DMS 273 treated with DMSO at 0.1 percent for 48 hours (cell line): ENCODE results near the gene PODXL2.
A peak's percentile ranks its signal among the peaks of the same experiment; 100 is the strongest.

ENCODE experiments used
- DNase-seq: peaks from one replicate; lab custom pipeline; 2025; lab: John Stamatoyannopoulos, UW

The PODXL2 gene, protein sequence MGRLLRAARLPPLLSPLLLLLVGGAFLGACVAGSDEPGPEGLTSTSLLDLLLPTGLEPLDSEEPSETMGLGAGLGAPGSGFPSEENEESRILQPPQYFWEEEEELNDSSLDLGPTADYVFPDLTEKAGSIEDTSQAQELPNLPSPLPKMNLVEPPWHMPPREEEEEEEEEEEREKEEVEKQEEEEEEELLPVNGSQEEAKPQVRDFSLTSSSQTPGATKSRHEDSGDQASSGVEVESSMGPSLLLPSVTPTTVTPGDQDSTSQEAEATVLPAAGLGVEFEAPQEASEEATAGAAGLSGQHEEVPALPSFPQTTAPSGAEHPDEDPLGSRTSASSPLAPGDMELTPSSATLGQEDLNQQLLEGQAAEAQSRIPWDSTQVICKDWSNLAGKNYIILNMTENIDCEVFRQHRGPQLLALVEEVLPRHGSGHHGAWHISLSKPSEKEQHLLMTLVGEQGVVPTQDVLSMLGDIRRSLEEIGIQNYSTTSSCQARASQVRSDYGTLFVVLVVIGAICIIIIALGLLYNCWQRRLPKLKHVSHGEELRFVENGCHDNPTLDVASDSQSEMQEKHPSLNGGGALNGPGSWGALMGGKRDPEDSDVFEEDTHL

GRCh38 chr3:127628788-127629466 is at the start of gene PODXL2:
TSS of gene PODXL2 (plus strand) at chr3:127629185. CDS start at chr3:127629220, 35 bp downstream.
- peak; percentile 34 for DNase-seq

DNA sequence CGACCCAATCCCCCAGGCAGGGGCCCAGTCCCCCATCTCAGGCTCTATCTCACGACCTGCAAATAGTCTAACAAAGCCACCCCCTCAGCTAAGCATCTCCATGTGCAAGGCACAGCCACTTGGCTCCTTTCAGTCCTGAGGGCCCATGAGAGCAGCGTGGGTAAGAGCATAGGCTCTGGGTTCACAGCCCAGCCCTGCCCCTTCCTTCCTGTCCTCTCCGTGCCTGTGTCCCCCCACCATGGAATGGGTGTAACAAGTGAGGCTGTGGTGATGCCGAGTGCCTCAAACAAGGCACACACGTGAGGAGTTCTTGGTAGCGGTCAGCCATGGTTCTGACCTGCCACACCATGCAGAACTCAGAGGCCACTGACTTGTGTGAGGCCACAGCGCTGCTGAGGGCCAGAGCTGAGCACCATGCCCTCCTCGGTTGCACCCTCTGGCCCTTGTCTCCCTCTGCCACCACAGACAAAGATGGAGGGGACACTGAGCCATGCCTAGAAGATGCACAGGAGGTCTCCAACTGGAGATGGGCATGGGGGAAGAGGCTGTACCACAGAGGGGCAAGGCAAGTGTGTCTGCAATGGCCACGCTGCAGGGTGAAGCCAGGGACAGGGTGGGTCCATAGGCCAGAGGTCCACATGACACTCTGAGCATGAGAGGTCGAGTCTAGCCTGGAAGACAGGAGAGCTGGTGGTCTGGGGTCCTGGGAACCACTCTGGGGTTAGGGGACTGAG is 48.5 kb upstream of the PODXL2 start:
- no peak for DNase-seq

GRCh38 chr3:127584734-127585133 is 44.3 kb upstream of the PODXL2 start:
- DNase-seq = no peak

DNA sequence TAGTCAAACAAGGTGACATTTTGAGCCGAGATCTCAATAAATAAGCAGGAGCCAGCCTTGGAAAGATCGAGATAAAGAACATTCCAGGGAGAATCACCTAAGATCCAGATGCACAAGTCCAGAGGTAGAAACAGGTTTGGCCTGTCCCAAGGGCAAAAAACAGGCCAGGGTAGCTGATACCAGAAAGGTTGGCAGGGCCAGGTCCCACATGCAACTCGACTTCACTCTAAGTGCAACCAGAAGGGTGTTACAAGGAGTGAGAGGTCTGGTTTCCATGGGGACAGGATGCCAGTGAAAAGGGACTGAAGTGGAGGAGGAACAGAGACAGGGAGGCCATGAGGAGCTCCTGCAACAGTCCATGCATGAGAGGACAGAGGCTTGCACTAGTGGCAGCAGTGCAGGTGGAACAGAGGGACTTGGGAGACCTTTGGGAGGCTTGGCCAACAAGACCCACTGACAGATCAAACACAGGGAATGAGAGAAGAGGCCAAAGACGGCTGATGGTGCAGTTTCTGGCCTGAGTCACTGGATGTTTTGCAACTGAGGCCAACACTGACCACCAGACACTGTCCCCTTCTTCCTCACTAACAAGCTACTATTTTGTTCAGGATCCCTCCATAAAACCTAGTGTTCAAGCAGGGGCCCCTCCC is 43.7 kb upstream of the PODXL2 start:
- DNase-seq = no peak

GRCh38 chr3:127585813-127586413 is 43.1 kb upstream of the PODXL2 start:
- DNase-seq = no peak

GRCh38 chr3:127587876-127588275 is 41.1 kb upstream of the PODXL2 start:
- DNase-seq = no peak

GRCh38 chr3:127588806-127589577 is 40.0 kb upstream of the PODXL2 start:
- DNase-seq = no peak

- no peak for DNase-seq
Observed at GRCh38 chr3:127589600-127590281, 39.2 kb upstream of the PODXL2 start.

DNA sequence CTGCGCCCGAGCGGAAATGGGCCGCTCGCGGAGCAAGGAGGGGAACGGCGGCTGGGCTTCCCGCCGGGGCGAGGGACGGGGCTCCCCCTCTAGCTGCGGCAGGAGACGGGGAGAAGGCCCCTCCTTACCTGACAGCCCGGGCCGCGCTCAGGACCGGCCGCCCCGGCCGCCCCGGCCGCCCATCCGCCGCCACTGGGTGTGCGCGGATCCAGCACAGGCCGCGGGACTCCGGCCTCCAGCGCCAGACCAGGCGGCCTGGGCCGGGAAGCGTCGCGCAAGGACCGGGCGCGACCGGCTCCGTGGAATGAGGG is 38.7 kb upstream of the PODXL2 start:
- no peak for DNase-seq

DNA sequence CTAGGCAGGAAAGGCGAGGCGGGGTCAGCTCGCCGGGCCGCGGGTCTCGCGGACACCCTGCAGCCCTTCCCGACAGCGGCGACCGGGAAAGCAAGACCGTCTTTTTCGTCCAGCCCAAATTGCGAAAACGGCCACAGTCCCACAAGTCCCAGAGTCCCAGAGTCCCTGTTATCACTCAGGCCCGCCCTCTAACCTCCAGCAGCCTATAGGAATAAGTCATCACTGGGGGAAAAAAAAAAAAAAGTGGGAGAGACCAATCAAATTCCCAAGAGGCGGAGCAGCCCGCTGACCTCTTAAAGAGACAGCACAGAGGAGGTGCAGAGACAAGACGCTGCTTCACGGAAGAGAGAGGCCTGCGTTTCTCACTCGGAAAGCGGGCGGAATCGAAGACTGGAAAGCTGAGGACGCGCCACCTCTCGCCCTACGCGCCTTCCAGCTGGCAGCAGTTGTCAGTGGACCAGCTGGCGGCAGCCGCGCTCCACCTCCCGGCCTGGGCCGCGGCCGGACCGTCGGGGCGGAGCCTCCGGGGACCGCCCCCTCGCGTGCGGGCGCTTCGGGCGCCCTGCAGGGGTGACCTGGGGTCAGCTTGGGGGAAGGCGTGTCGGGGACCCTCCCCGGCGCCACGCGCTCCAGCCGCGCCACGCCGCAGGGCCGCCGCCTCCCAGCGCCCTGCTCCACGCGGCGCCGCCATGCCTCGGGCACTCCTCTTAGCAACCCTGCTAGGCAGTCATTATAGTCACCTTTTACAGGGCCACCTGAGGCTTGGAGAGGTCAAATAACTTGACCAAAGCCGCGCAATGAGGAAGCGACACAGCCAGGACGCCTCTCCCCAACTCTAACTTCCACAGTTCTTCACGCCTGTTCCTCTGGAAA is 38.2 kb upstream of the PODXL2 start, which contains the start of gene TPRA1:
TSS of gene TPRA1 (minus strand) at position 141 of the 873 bp plus-strand sequence. CDS start 10,587 bp downstream, outside the sequence.
- DNase-seq = peak; percentile 99

GRCh38 chr3:127593178-127593577 is 35.8 kb upstream of the PODXL2 start:
- no peak for DNase-seq

DNA sequence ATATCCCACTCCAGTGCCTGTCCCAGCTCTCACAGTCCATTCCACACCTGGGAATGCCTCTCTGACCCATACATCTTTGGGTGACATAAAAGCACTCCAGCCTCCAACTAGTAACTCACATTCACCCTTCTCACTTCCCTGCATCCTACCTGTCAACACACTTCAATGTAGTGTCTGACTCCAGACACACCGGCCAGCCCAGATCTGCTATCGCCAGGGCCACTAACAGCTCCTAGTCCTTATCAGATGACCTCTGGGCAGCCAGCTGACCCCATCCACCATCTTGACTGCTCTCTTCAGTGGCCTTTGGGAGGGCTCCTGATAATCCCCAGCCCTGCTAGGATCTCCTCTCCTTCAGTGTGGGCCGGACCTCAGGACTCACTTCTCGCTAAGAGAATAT is 33.7 kb upstream of the PODXL2 start:
- no peak for DNase-seq

DNA sequence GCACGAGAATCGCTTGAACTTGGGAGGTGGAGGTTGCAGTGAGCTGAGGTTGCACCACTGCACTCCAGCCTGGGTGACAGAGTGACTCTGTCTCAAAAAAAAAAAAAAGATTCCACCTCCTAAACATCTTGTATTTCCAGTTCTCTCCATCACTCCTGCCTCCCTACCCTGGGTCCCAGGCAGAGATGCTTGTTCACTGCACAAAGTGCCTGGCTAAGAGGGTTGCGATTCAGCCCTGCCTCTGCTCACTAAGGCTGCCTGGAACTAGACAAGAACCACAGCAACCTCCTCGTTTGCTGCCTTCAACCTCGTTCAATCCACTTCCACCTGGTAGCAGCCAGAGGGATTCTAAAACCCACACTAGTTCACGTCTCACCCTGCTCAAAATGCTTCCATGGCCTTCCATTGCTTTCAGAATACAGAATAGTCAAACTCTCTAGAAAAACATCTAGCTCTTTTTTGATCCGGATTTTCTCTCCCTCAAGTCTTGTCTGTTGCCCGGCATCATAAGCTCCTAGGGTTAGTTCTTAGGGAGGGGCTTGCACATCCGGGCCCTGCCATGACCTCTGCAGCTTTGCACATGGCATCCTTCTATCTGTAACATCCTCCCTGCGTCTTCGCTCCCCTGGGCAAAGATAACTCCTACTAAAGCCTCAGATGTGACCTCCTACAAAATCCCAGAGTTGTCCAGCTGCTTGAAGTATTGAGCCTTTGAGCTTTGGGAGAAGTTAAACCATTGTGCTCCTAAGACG is 31.8 kb upstream of the PODXL2 start:
- no peak for DNase-seq

DNA sequence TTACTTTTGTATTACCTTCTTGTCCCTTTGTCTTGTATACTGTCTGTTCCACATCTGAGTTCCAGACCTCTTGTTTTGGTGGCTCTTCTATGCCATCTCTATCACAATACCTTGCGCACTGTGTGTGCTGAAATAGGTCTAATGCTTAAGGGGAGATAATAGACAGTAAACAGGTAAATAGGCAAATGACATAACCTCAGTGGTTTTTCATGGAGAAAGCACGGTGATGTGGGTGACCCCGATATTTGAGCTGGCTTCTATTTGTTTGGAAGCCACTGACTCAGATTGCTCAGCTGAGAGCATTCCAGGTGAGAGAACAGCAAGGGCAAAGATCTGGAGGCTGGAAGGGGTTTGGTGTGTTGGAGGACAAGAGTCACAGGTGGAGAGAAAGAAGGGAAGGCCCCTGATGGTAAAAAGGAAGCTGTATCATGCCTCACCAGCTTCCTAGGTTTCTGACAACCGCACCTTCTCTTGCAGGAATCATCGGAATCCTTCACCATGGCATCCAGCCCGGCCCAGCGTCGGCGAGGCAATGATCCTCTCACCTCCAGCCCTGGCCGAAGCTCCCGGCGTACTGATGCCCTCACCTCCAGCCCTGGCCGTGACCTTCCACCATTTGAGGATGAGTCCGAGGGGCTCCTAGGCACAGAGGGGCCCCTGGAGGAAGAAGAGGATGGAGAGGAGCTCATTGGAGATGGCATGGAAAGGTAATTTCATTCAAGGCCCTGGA is 30.0 kb upstream of the PODXL2 start:
- no peak for DNase-seq

GRCh38 chr3:127600749-127601456 is 28.1 kb upstream of the PODXL2 start:
- DNase-seq = no peak

- no peak for DNase-seq
Observed at GRCh38 chr3:127604035-127604434, 24.9 kb upstream of the PODXL2 start.
